Fibroblast of lung (primary cell): Measurements from ENCODE around the gene TP53BP2.

Source experiments
- CTCF ChIP-seq, 2 donors: IDR thresholded peaks in 1 of 2; conservative IDR thresholded peaks in 1 of 2; 1 replicate in 1 of 2; 2 replicates in 1 of 2; pipeline ENCODE4 v1.5.1; 2011 to 2012; ENCODE audit warnings: low read length in 2 of 2, control low read depth in 1 of 2, inconsistent platforms in 1 of 2, low read depth in 1 of 2, mild to moderate bottlenecking in 1 of 2
- EZH2 ChIP-seq: IDR thresholded peaks from 2 replicates; pipeline ENCODE4 v1.5.1; 2012; ENCODE audit warnings: low read length, control low read depth, mild to moderate bottlenecking; ENCODE audit errors: missing control alignments

GRCh38 chr1:223741861-223742260 lies 103.9 kb downstream of the TP53BP2 start:
- TF ChIP-seq CTCF (conservative IDR thresholded peaks at IDR 0.05 in 1 of 2, IDR thresholded peaks at IDR 0.05 in 1 of 2; ENCODE audit: low read depth in 1 of 2, low read length in 2 of 2) (no peak), EZH2 (no peak)
